Upper lobe of right lung (tissue), 1 donor: ENCODE data around the gene DUSP16. TPM values are rescaled to one million over a fixed set of nuclear protein-coding genes. Genes with fewer than 3 reads are reported as not detected.

Experiments used
- ATAC-seq: fragments of 200-7000 bp; cut with Tn5 transposase; one replicate; pipeline ENCODE4 v1.9.1; 2020; ENCODE audit warnings: mild to moderate bottlenecking, moderate library complexity
- DNase-seq: peaks from one replicate; pipeline ENCODE4 v3.0.0-alpha.2; 2020
- H3K27ac ChIP-seq: fragments of 200-600 bp; one replicate; pipeline ENCODE4 v1.8.0; 2022
- H3K27me3 ChIP-seq: fragments of 200-600 bp; one replicate; pipeline ENCODE4 v1.8.0; 2022; ENCODE audit warnings: mild to moderate bottlenecking
- H3K36me3 ChIP-seq: fragments of 200-600 bp; one replicate; pipeline ENCODE4 v1.8.0; 2022
- H3K4me1 ChIP-seq: fragments of 200-600 bp; one replicate; pipeline ENCODE4 v1.8.0; 2022
- H3K4me3 ChIP-seq: fragments of 200-600 bp; one replicate; pipeline ENCODE4 v1.8.0; 2022; ENCODE audit warnings: mild to moderate bottlenecking
- H3K9me3 ChIP-seq: fragments of 200-600 bp; one replicate; pipeline ENCODE4 v1.8.0; 2022
- CTCF ChIP-seq: fragments of 200-600 bp; IDR thresholded peaks from one replicate; pipeline ENCODE4 v1.8.0; 2022; ENCODE audit warnings: antibody characterized with exemption
- intact Hi-C: fragments of 100-400 bp; cut with DNase I; formaldehyde crosslinking; loops from one replicate; pipeline ENCODE4 v1.11.0; 2022
- total RNA-seq: library from RNA; stranded (reverse); fragmentation: NEBNext Ultra II Directional; extraction: Animal tissue kit (Norgen Biotek cat#: 25700); gene quantifications from one replicate; pipeline ENCODE4 v1.2.1, GENCODE V29; 2021
- donor health status: DM: no; HTN: yes; CAD: no; lungs with severe emphysema.

The DUSP16 gene
- total RNA-seq, 1 donor from 2014 or later: 50.6 TPM

- H3K9me3 ChIP-seq: no peaks in the 10 kb centered on the region
- no peak overlapping the region for H3K4me3 ChIP-seq
- intact Hi-C loops: no loop called here
- ATAC-seq: no peak
- H3K4me1 ChIP-seq: peaks cover 15% of the 10 kb centered on the region
- no peak for TF ChIP-seq CTCF
- no peaks in the 10 kb centered on the region for H3K36me3 ChIP-seq
- no peak for DNase-seq
- peak overlapping the region; percentile 39 for H3K27ac ChIP-seq
- H3K27me3 ChIP-seq: no peaks in the 10 kb centered on the region
Measured at GRCh38 chr12:12466157-12466556, 96.5 kb downstream of the DUSP16 start.

- ATAC-seq (no peak), DNase-seq (no peak)
- H3K27ac ChIP-seq: peak overlapping the region; percentile 6
Measured at GRCh38 chr12:12465522-12465921, 97.1 kb downstream of the DUSP16 start.

GRCh38 chr12:12461923-12462315 is 100.7 kb downstream of the DUSP16 start:
- intact Hi-C loops: no loop called here
- TF ChIP-seq CTCF: no peak
- no peaks in the 10 kb centered on the region for H3K36me3 ChIP-seq
- H3K9me3 ChIP-seq: no peaks in the 10 kb centered on the region
- no peaks in the 10 kb centered on the region for H3K27me3 ChIP-seq
- peak; percentile 45 for ATAC-seq
- H3K4me1 ChIP-seq: peaks cover under 1% of the 10 kb centered on the region
- DNase-seq: no peak
- no peak overlapping the region for H3K4me3 ChIP-seq
- H3K27ac ChIP-seq: no peak overlapping the region

More at GRCh38 chr12:12465522-12465921, 97.1 kb downstream of the DUSP16 start:
- H3K4me1 ChIP-seq: peaks cover 10% of the 10 kb centered on the region
- intact Hi-C loops: no loop called here
- H3K27me3 ChIP-seq: no peaks in the 10 kb centered on the region
- no peaks in the 10 kb centered on the region for H3K9me3 ChIP-seq
- no peak for TF ChIP-seq CTCF
- H3K36me3 ChIP-seq: no peaks in the 10 kb centered on the region
- no peak overlapping the region for H3K4me3 ChIP-seq

GRCh38 chr12:12460935-12461922 is 101.4 kb downstream of the DUSP16 start:
- no peaks in the 10 kb centered on the region for H3K4me1 ChIP-seq
- H3K36me3 ChIP-seq: no peaks in the 10 kb centered on the region
- TF ChIP-seq CTCF: no peak
- no peak overlapping the region for H3K4me3 ChIP-seq
- no peak overlapping the region for H3K27ac ChIP-seq
- H3K9me3 ChIP-seq: no peaks in the 10 kb centered on the region
- no peak for DNase-seq
- ATAC-seq: no peak
- H3K27me3 ChIP-seq: no peaks in the 10 kb centered on the region
- intact Hi-C loops: no loop called here

- ATAC-seq: peak; percentile 78
Measured at GRCh38 chr12:12456637-12457036, 106.0 kb downstream of the DUSP16 start.

More at GRCh38 chr12:12456637-12457036, 106.0 kb downstream of the DUSP16 start:
- TF ChIP-seq CTCF: no peak
- no peaks in the 10 kb centered on the region for H3K9me3 ChIP-seq
- H3K4me1 ChIP-seq: no peaks in the 10 kb centered on the region
- DNase-seq: no peak
- peak overlapping the region; percentile 27 for H3K27ac ChIP-seq
- H3K27me3 ChIP-seq: no peaks in the 10 kb centered on the region
- H3K4me3 ChIP-seq: no peak overlapping the region
- intact Hi-C loops: no loop called here
- no peaks in the 10 kb centered on the region for H3K36me3 ChIP-seq
